ENCODE data around the gene HORMAD1.
"Not testable (repeated sequence)": the region's sequence is repeated elsewhere in the genome, so short reads cannot be mapped to it uniquely, and the experiment has no call there.

HORMAD1 gene

DNA sequence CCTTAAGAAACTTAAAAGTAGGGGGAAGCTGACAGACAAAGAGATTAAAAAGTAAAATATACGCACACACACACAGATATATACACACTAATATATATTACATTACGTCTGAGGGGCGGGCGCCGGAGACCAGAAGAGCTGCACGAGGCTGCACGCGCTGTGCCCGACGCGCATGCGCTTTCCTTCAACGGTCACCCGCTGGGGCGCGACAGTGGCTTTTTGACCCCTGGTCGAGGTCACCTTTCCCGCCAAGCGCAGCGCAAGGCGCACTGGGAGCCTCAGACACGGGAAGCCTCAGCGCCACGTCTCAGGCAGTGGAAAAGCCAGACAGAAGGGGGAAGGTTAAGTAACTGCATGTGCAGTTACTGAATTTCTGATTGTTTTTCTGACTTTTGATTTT is at the start of gene HORMAD1:
HORMAD1 (minus strand) TSS at position 193 of the 400 bp plus-strand sequence. CDS start 1,390 bp downstream, outside the sequence.
- no peak for DNase-seq

DNA sequence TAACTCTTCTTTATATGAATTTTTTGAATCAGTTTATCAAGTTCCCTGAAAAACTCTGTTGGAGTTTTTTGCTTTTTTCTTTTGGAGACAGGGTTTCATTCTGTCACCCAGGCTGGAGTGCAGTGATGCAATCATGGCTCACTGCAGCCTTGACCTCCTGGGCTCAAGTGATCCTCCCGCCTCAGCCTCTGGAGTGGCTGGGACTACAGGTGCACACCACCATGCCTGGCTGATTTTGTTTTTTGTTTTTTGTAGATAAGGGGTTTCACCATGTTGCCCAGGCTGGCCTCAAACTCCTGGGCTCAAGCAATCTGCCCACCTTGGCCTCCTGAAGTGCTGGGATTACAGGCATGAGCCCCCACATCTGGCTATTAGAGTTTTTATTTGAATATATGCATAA is 47.0 kb upstream of the HORMAD1 start:
- not testable (repeated sequence) for DNase-seq

GRCh38 chr1:150765977-150766301 is 45.2 kb upstream of the HORMAD1 start:
- not testable (repeated sequence) for DNase-seq

DNA sequence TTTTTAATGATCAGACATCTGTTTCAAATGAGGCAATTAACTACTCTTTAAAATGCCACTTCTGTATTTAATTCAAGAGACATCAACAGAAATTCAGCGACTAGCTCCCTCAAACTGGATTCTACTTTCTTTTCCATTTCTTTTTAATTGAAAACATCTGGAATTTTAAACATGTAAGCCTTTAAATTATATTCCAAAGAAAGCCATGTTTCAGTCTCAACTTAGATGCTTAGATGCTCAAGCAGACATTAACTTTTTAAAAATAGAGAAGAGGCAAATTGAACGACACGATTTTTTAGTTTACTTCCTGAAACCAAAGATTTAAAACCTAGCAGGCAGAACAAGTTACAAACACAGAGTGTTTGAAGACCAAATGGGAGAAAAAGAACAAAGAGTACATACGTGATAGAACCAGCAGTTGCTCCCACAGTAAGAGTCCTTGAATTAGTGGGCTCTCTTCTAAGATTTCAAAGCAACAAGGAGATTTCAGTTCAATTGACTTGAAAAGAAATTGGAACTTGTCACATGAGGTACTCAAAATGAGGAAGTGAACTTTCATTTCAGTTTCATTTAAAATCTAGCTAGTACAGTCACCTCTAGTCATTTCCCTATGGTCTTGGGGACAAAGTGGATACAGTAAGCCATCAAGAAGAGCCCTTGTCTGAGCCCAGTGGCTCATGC is 44.7 kb upstream of the HORMAD1 start, which contains the start of gene CTSS:
CTSS (minus strand) TSS at position 483 of the 681 bp plus-strand sequence. CDS start 1,015 bp downstream, outside the sequence.
- no peak for DNase-seq

GRCh38 chr1:150764617-150765101 is 44.0 kb upstream of the HORMAD1 start:
- DNase-seq, result no peak

DNA sequence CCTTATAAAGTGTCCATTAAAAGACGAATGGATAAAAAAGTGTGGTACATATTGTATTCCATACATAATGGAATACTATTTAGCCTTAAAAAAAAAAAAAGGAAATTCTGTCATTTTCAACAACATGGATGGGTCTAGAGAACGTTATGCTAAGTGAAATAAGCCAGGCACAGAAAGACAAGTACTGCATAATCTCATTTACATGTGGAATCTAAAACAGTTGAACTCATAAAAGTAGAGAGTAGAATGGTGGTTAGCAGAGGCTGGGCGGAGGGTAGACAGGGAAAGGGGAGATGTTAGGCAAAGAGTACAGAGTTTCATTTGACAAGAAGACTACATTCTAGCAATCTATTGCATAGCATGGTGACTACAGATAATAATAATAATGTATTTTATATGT is 42.3 kb upstream of the HORMAD1 start:
- no peak for DNase-seq

GRCh38 chr1:150762552-150762951 is 41.9 kb upstream of the HORMAD1 start:
- no peak for DNase-seq

DNA sequence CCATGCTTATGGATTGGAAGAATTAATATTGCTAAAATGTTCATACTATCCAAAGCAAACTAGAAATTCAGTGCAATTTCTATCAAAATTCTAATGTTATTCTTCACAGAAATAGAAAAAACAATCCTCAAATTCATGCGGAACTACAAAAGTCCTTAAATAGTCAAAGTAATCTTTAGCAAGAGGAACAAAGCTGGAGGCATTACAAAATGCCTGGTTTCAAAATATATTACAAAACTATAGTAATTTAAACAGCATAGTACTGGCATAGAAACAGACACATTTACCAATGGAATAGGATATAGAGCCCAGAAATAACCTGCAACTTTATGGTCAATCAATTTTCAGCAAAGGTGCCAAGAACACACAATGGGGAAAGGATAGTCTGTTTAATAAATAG is 41.1 kb upstream of the HORMAD1 start:
- no peak for DNase-seq

- no peak for DNase-seq
These were observed 39.3 kb upstream of the HORMAD1 start for GRCh38 chr1:150760013-150760412.

- DNase-seq, result no peak
These were observed 32.7 kb upstream of the HORMAD1 start for GRCh38 chr1:150753416-150753815.

DNA sequence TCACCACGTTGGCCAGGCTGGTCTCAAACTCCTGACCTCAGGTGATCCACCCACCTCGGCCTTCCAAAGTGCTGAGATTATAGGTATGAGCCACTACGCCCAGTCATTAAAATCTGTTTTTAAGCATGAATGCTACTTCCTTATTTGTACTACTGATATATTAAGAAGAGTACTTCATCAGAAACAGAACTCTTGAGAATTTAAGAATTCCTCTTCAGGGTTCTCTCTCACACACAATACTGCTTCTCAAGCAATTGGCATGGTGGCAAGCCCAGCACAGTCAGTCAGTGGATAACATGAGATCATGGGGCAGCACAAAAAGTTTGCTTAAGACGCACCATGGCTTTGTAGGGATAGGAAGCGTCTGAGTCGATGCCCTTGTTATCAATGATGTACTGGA is 30.7 kb upstream of the HORMAD1 start:
- no peak for DNase-seq

GRCh38 chr1:150749720-150750311 is 29.1 kb upstream of the HORMAD1 start:
- DNase-seq, result no peak

GRCh38 chr1:150748878-150749719 is 28.4 kb upstream of the HORMAD1 start:
- no peak for DNase-seq

DNA sequence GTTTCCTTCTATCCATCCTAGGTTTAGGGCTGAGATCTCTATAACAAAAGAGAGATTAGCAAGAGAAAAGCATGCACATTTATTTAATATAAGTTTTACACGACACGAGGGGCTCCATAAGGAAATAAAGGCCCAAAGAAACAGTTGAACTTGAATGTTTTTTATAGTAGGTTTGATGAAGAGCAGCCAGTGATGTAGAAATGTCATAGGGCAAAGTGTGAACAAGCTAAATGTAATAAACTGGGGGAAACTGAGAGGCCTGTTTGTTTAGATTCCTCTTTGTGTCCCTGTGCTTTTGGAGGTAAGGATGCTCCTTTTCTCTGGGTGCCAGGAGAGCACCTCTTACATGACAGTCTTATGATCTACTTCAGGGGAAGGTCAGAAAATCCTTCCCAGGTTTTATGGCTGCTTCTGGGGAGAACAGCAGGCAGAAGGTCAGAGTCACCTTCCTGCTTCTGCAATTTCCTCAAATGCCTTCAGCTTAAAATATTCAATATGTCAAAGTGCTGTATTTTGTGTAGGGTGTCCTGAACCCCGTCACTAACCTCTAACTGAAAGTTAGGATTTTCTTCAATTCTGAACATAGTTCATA is 9.5 kb upstream of the HORMAD1 start:
- no peak for DNase-seq

DNA sequence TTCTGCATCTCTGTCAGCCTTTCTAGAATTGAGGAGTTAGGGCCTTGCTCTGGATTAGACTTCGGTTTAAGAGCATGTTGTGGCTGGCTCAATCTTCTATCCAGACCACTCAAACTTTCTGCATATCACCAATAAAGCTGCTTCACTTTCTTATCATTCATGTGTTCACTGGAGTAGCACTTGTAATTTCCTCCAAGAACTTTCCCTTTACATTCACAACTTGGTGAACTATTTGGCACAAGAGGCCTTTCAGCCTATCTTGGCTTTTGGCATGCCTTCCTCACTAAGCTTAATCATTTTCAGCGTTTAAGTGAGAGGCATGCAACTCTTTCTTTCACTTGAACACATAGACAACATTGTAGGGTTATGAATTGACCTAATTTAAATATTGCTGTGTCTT is 3.6 kb upstream of the HORMAD1 start:
- DNase-seq, result no peak

DNA sequence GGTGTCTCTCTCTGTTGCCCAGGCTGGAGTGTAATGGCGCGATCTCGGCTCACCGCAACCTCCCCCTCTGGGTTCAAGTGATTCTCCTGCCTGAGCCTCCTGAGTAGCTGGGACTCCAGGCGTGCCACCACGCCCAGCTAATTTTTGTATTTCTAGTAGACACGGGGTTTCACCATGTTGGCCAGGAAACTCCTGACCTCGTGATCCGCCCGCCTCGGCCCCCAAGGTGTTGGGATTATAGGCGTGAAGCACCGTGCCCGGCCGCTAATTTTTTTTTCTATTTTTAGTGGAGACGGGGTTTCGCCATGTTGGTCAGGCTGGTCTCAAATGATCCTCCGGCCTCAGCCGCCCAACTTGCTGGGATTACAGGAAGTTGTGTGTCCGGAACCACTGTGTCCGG is 597 bp downstream of the HORMAD1 start:
- DNase-seq, result no peak

GRCh38 chr1:150718225-150718891 is 2.3 kb downstream of the HORMAD1 start:
- no peak for DNase-seq

- DNase-seq, result not testable (repeated sequence)
These were observed 11.7 kb downstream of the HORMAD1 start for GRCh38 chr1:150709031-150709430.

DNA sequence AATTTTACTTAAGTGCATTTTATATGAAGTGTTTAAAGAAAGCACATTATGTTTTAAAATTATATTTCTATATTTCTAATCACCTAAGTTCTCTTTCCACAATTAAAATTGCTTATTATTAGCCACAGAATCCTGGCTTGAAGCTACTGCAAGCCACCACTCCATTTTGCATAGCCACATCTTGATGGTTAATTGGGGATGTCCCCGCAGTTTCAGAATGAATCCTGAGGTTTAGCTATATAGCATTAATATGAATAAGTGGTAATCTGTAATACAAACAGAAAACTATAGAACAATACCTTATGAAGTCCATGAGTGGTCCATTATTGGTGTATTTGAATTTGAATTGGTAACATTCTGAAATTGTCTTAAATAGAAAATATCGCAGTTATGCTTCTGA is 12.1 kb downstream of the HORMAD1 start:
- DNase-seq, result no peak

GRCh38 chr1:150706091-150706490 is 14.6 kb downstream of the HORMAD1 start:
- no peak for DNase-seq

- DNase-seq, result no peak
These were observed 17.3 kb downstream of the HORMAD1 start for GRCh38 chr1:150703427-150703826.
